Measurements from ENCODE around the gene PRSS57.

PRSS57 gene

DNA sequence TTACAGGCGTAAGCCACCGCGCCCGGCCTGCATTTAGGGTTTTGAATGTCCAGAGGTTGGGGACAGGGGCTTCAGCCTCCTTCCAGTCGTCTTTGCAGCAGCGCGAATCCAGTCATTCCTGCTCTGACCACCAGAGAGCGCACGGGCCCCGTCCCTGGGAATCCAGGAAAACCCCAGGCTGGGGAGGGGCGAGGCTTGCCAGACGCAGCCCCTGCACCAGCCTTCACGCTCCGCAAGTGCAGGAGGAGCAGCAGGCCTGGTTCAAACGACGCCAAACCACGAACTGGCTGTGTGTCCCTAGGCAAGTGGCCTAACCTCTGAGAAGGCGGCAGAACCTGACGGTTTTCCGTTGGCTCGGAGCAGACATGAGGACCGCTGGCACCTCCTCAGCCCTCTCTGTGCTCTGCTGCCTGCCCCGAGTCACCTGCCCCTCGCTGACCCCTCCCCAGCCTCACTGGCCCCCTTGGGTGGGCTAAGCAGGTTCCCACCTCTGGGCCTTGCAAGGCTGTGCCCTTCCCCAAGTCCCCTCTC lies 30.3 kb downstream of the PRSS57 start (continued):
- TF ChIP-seq, protein P1, sequence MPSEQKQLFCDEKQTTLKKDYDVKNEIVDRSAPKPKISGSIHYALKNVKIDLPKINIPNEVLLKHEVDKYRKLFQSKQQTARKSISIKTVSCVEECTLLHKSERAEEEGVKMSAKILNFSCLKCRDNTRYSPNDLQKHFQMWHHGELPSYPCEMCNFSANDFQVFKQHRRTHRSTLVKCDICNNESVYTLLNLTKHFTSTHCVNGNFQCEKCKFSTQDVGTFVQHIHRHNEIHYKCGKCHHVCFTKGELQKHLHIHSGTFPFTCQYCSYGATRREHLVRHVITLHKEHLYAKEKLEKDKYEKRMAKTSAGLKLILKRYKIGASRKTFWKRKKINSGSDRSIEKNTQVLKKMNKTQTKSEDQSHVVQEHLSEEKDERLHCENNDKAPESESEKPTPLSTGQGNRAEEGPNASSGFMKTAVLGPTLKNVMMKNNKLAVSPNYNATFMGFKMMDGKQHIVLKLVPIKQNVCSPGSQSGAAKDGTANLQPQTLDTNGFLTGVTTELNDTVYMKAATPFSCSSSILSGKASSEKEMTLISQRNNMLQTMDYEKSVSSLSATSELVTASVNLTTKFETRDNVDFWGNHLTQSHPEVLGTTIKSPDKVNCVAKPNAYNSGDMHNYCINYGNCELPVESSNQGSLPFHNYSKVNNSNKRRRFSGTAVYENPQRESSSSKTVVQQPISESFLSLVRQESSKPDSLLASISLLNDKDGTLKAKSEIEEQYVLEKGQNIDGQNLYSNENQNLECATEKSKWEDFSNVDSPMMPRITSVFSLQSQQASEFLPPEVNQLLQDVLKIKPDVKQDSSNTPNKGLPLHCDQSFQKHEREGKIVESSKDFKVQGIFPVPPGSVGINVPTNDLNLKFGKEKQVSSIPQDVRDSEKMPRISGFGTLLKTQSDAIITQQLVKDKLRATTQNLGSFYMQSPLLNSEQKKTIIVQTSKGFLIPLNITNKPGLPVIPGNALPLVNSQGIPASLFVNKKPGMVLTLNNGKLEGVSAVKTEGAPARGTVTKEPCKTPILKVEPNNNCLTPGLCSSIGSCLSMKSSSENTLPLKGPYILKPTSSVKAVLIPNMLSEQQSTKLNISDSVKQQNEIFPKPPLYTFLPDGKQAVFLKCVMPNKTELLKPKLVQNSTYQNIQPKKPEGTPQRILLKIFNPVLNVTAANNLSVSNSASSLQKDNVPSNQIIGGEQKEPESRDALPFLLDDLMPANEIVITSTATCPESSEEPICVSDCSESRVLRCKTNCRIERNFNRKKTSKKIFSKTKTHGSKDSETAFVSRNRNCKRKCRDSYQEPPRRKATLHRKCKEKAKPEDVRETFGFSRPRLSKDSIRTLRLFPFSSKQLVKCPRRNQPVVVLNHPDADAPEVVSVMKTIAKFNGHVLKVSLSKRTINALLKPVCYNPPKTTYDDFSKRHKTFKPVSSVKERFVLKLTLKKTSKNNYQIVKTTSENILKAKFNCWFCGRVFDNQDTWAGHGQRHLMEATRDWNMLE (tag by site-specific recombination; conservative IDR thresholded peaks at IDR 0.05; ENCODE audit: low read depth): no peak
- TF ChIP-seq, protein P2, sequence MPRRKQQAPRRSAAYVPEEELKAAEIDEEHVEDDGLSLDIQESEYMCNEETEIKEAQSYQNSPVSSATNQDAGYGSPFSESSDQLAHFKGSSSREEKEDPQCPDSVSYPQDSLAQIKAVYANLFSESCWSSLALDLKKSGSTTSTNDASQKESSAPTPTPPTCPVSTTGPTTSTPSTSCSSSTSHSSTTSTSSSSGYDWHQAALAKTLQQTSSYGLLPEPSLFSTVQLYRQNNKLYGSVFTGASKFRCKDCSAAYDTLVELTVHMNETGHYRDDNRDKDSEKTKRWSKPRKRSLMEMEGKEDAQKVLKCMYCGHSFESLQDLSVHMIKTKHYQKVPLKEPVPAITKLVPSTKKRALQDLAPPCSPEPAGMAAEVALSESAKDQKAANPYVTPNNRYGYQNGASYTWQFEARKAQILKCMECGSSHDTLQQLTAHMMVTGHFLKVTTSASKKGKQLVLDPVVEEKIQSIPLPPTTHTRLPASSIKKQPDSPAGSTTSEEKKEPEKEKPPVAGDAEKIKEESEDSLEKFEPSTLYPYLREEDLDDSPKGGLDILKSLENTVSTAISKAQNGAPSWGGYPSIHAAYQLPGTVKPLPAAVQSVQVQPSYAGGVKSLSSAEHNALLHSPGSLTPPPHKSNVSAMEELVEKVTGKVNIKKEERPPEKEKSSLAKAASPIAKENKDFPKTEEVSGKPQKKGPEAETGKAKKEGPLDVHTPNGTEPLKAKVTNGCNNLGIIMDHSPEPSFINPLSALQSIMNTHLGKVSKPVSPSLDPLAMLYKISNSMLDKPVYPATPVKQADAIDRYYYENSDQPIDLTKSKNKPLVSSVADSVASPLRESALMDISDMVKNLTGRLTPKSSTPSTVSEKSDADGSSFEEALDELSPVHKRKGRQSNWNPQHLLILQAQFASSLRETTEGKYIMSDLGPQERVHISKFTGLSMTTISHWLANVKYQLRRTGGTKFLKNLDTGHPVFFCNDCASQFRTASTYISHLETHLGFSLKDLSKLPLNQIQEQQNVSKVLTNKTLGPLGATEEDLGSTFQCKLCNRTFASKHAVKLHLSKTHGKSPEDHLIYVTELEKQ (tag by site-specific recombination; IDR thresholded peaks at IDR 0.05; ENCODE audit: borderline replicate concordance): no peak
- TF ChIP-seq ZNF707 (tag by site-specific recombination; IDR thresholded peaks at IDR 0.05) (no peak), BCL11B (tag by site-specific recombination; IDR thresholded peaks at IDR 0.05; ENCODE audit: low read depth) (no peak), ZNF610 (tag by site-specific recombination; IDR thresholded peaks at IDR 0.05; ENCODE audit: borderline replicate concordance) (peak; percentile 67; the same call in 1 of the 2 replicates), ZNF521 (tag by site-specific recombination; IDR thresholded peaks at IDR 0.05) (no peak), SP7 (tag by site-specific recombination; IDR thresholded peaks at IDR 0.05) (no peak), ZNF560 (tag by site-specific recombination; IDR thresholded peaks at IDR 0.05; ENCODE audit: borderline replicate concordance) (no peak), ZNF366 (tag by site-specific recombination; conservative IDR thresholded peaks at IDR 0.05) (no peak)
- TF ChIP-seq, protein P3, sequence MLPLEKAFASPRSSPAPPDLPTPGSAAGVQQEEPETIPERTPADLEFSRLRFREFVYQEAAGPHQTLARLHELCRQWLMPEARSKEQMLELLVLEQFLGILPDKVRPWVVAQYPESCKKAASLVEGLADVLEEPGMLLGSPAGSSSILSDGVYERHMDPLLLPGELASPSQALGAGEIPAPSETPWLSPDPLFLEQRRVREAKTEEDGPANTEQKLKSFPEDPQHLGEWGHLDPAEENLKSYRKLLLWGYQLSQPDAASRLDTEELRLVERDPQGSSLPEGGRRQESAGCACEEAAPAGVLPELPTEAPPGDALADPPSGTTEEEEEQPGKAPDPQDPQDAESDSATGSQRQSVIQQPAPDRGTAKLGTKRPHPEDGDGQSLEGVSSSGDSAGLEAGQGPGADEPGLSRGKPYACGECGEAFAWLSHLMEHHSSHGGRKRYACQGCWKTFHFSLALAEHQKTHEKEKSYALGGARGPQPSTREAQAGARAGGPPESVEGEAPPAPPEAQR (tag by site-specific recombination; IDR thresholded peaks at IDR 0.05): no peak
- TF ChIP-seq, protein P4, sequence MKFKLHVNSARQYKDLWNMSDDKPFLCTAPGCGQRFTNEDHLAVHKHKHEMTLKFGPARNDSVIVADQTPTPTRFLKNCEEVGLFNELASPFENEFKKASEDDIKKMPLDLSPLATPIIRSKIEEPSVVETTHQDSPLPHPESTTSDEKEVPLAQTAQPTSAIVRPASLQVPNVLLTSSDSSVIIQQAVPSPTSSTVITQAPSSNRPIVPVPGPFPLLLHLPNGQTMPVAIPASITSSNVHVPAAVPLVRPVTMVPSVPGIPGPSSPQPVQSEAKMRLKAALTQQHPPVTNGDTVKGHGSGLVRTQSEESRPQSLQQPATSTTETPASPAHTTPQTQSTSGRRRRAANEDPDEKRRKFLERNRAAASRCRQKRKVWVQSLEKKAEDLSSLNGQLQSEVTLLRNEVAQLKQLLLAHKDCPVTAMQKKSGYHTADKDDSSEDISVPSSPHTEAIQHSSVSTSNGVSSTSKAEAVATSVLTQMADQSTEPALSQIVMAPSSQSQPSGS (tag by site-specific recombination; IDR thresholded peaks at IDR 0.05; ENCODE audit: low read depth): no peak
- TF ChIP-seq, protein P5, sequence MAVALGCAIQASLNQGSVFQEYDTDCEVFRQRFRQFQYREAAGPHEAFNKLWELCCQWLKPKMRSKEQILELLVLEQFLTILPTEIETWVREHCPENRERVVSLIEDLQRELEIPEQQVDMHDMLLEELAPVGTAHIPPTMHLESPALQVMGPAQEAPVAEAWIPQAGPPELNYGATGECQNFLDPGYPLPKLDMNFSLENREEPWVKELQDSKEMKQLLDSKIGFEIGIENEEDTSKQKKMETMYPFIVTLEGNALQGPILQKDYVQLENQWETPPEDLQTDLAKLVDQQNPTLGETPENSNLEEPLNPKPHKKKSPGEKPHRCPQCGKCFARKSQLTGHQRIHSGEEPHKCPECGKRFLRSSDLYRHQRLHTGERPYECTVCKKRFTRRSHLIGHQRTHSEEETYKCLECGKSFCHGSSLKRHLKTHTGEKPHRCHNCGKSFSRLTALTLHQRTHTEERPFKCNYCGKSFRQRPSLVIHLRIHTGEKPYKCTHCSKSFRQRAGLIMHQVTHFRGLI (tag by site-specific recombination; IDR thresholded peaks at IDR 0.05): no peak
- TF ChIP-seq, protein P6, sequence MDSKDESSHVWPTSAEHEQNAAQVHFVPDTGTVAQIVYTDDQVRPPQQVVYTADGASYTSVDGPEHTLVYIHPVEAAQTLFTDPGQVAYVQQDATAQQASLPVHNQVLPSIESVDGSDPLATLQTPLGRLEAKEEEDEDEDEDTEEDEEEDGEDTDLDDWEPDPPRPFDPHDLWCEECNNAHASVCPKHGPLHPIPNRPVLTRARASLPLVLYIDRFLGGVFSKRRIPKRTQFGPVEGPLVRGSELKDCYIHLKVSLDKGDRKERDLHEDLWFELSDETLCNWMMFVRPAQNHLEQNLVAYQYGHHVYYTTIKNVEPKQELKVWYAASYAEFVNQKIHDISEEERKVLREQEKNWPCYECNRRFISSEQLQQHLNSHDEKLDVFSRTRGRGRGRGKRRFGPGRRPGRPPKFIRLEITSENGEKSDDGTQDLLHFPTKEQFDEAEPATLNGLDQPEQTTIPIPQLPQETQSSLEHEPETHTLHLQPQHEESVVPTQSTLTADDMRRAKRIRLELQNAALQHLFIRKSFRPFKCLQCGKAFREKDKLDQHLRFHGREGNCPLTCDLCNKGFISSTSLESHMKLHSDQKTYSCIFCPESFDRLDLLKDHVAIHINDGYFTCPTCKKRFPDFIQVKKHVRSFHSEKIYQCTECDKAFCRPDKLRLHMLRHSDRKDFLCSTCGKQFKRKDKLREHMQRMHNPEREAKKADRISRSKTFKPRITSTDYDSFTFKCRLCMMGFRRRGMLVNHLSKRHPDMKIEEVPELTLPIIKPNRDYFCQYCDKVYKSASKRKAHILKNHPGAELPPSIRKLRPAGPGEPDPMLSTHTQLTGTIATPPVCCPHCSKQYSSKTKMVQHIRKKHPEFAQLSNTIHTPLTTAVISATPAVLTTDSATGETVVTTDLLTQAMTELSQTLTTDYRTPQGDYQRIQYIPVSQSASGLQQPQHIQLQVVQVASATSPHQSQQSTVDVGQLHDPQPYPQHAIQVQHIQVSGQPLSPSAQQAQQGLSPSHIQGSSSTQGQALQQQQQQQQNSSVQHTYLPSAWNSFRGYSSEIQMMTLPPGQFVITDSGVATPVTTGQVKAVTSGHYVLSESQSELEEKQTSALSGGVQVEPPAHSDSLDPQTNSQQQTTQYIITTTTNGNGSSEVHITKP (tag by site-specific recombination; IDR thresholded peaks at IDR 0.05): no peak
- TF ChIP-seq, protein P7, sequence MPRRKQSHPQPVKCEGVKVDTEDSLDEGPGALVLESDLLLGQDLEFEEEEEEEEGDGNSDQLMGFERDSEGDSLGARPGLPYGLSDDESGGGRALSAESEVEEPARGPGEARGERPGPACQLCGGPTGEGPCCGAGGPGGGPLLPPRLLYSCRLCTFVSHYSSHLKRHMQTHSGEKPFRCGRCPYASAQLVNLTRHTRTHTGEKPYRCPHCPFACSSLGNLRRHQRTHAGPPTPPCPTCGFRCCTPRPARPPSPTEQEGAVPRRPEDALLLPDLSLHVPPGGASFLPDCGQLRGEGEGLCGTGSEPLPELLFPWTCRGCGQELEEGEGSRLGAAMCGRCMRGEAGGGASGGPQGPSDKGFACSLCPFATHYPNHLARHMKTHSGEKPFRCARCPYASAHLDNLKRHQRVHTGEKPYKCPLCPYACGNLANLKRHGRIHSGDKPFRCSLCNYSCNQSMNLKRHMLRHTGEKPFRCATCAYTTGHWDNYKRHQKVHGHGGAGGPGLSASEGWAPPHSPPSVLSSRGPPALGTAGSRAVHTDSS (tag by site-specific recombination; IDR thresholded peaks at IDR 0.05): no peak
